HepG2 (cell line): Measurements from ENCODE around the gene APLP1. TPM values are rescaled to one million over a fixed set of nuclear protein-coding genes. Genes with fewer than 3 reads are reported as not detected.

Experiments used
- FLYWCH1 ChIP-seq: sonication (generic); formaldehyde crosslinking; IDR thresholded peaks from 2 replicates; pipeline ENCODE4 v1.8.1; 2023; ENCODE audit warnings: mild to moderate bottlenecking, missing genetic modification reagents
- FOXO4 ChIP-seq: sonication (generic); formaldehyde crosslinking; conservative IDR thresholded peaks from 2 replicates; pipeline ENCODE4 v1.8.1; 2023; ENCODE audit warnings: missing genetic modification reagents
- HIC2 ChIP-seq: sonication (generic); formaldehyde crosslinking; IDR thresholded peaks from 2 replicates; pipeline ENCODE4 v1.9.0; 2022; ENCODE audit warnings: low read depth, missing genetic modification reagents
- HIVEP1 ChIP-seq: sonication (generic); formaldehyde crosslinking; IDR thresholded peaks from 2 replicates; pipeline ENCODE4 v1.4.0; 2020; ENCODE audit warnings: mild to moderate bottlenecking, missing genetic modification reagents
- MXI1 ChIP-seq: IDR thresholded peaks from 3 replicates; pipeline ENCODE4 v1.6.1; 2012; ENCODE audit warnings: low read depth, low read length, inconsistent platforms, borderline replicate concordance
- NCOA5 ChIP-seq: sonication (generic); formaldehyde crosslinking; IDR thresholded peaks from 2 replicates; pipeline ENCODE4 v1.4.0; 2020; ENCODE audit warnings: missing genetic modification reagents
- NFAT5 ChIP-seq: sonication (generic); formaldehyde crosslinking; IDR thresholded peaks from 2 replicates; pipeline ENCODE4 v1.4.0; 2020; ENCODE audit warnings: missing genetic modification reagents
- NFE2 ChIP-seq: sonication (generic); formaldehyde crosslinking; IDR thresholded peaks from 2 replicates; pipeline ENCODE4 v1.4.0; 2020; ENCODE audit warnings: missing genetic modification reagents
- NFKB2 ChIP-seq: sonication (generic); formaldehyde crosslinking; IDR thresholded peaks from 2 replicates; pipeline ENCODE4 v1.4.0; 2020; ENCODE audit warnings: missing genetic modification reagents, borderline replicate concordance
- ONECUT2 ChIP-seq: sonication (generic); formaldehyde crosslinking; IDR thresholded peaks from 2 replicates; pipeline ENCODE4 v1.4.0; 2020; ENCODE audit warnings: missing genetic modification reagents
- RELA ChIP-seq: sonication (generic); formaldehyde crosslinking; IDR thresholded peaks from 2 replicates; pipeline ENCODE4 v1.4.0; 2020; ENCODE audit warnings: missing genetic modification reagents
- SP5 ChIP-seq: IDR thresholded peaks from 2 replicates; pipeline ENCODE4 v1.6.1; 2016; ENCODE audit warnings: low read depth, borderline replicate concordance
- SRSF1 ChIP-seq: fragments of 200-400 bp; formaldehyde crosslinking; optimal IDR thresholded peaks from 2 replicates; pipeline ENCODE3; 2017; ENCODE audit warnings: mild to moderate bottlenecking, low read depth, low read length, moderate library complexity
- TAF1 ChIP-seq: sonication (generic); formaldehyde crosslinking; IDR thresholded peaks from 2 replicates; pipeline ENCODE4 v1.4.0; 2020; ENCODE audit warnings: missing genetic modification reagents
- ZBTB38 ChIP-seq: sonication (generic); formaldehyde crosslinking; IDR thresholded peaks from 2 replicates; pipeline ENCODE4 v1.5.1; 2020; ENCODE audit warnings: mild to moderate bottlenecking, missing genetic modification reagents
- ZFX ChIP-seq: sonication (generic); formaldehyde crosslinking; IDR thresholded peaks from 2 replicates; pipeline ENCODE4 v1.4.0; 2020; ENCODE audit warnings: mild to moderate bottlenecking, low read depth, missing genetic modification reagents, moderate library complexity
- ZIK1 ChIP-seq: sonication (generic); formaldehyde crosslinking; IDR thresholded peaks from 2 replicates; pipeline ENCODE4 v1.5.0; 2020; ENCODE audit warnings: mild to moderate bottlenecking, low read depth, missing genetic modification reagents, borderline replicate concordance
- ZNF335 ChIP-seq: sonication (generic); formaldehyde crosslinking; IDR thresholded peaks from 2 replicates; pipeline ENCODE4 v1.4.0; 2020; ENCODE audit warnings: missing genetic modification reagents
- ZNF350 ChIP-seq: sonication (generic); formaldehyde crosslinking; IDR thresholded peaks from 2 replicates; pipeline ENCODE4 v1.4.0; 2020; ENCODE audit warnings: mild to moderate bottlenecking, low read depth, missing genetic modification reagents, borderline replicate concordance
- ZNF501 ChIP-seq: sonication (generic); formaldehyde crosslinking; IDR thresholded peaks from 2 replicates; pipeline ENCODE4 v1.5.1; 2020; ENCODE audit warnings: mild to moderate bottlenecking, moderate library complexity, missing genetic modification reagents
- ZNF530 ChIP-seq: sonication (generic); formaldehyde crosslinking; IDR thresholded peaks from 2 replicates; pipeline ENCODE4 v1.5.0; 2020; ENCODE audit warnings: low read depth, mild to moderate bottlenecking, missing genetic modification reagents
- ZNF556 ChIP-seq: sonication (generic); formaldehyde crosslinking; IDR thresholded peaks from 2 replicates; pipeline ENCODE4 v1.4.0; 2020; ENCODE audit warnings: mild to moderate bottlenecking, missing genetic modification reagents, borderline replicate concordance
- ZNF577 ChIP-seq: sonication (generic); formaldehyde crosslinking; IDR thresholded peaks from 2 replicates; pipeline ENCODE4 v1.4.0; 2020; ENCODE audit warnings: mild to moderate bottlenecking, low read depth, missing genetic modification reagents, borderline replicate concordance
- polyA plus RNA-seq, 8 experiments: library from polyadenylated mRNA; depleted of rRNA in 3 of 8; stranded (reverse) in 7 of 8; unstranded in 1 of 8; fragments of >200 nt; fragmentation: Illumina TruSeq in 4 of 8; extraction: Trizol in 4 of 8; gene quantifications; 2 replicates each; pipeline versions ENCODE4 v1.2.1 to v1.2.3, GENCODE V29; 2011 to 2016; ENCODE audit warnings: low read depth in 4 of 8, missing spikeins in 1 of 8, mixed read lengths in 1 of 8; ENCODE audit not compliant: insufficient read depth in 1 of 8
- total RNA-seq, 5 experiments: library from RNA; depleted of rRNA; stranded (reverse); fragments of >200 nt; fragmentation: Illumina TruSeq; extraction: Trizol; gene quantifications; 2 replicates each; pipeline ENCODE4 v1.2.3, GENCODE V29; 2016; ENCODE audit warnings: low read depth in 1 of 5

APLP1 gene
- total and polyA plus RNA-seq, 2 of the 13 experiments (the other 11 are each of a cell fraction or from before 2014, with no cell fraction given): 2.0 to 2.9 TPM

- TF ChIP-seq FOXO4 (no peak), TAF1 (CRISPR knock-in tag) (0 out of 2 replicates have a peak, but pooled peaks have one; percentile 17), ONECUT2 (CRISPR knock-in tag) (no peak), ZNF530 (no peak), ZBTB38 (CRISPR knock-in tag) (0 out of 2 replicates have a peak, but pooled peaks have one; percentile 14), ZNF501 (CRISPR knock-in tag) (0 out of 2 replicates have a peak, but pooled peaks have one; percentile 14), ZIK1 (CRISPR knock-in tag) (no peak), ZNF350 (CRISPR knock-in tag) (peak; percentile 45; the same call in 1 of the 2 replicates), FLYWCH1 (CRISPR knock-in tag) (no peak), SRSF1 (no peak), ZNF335 (CRISPR knock-in tag) (0 out of 2 replicates have a peak, but pooled peaks have one; percentile 29), HIVEP1 (CRISPR knock-in tag) (peak; percentile 85), NFE2 (CRISPR knock-in tag) (no peak), NCOA5 (CRISPR knock-in tag) (no peak), SP5 (CRISPR knock-in tag) (peak; percentile 63; the same call in 1 of the 2 replicates), HIC2 (no peak), NFAT5 (CRISPR knock-in tag) (no peak), RELA (CRISPR knock-in tag) (no peak), ZNF556 (no peak), ZFX (CRISPR knock-in tag) (peak; percentile 45; the same call in 1 of the 2 replicates), NFKB2 (CRISPR knock-in tag) (no peak), ZNF577 (CRISPR knock-in tag) (no peak), MXI1 (peak; percentile 24; the same call in 1 of the 3 replicates)
Observed at GRCh38 chr19:35903550-35904179, 35.3 kb downstream of the APLP1 start (continued).
